Natural killer cell (primary cell): Measurements from ENCODE around the gene DNAH1. TPM values are rescaled to one million over a fixed set of nuclear protein-coding genes. Genes with fewer than 3 reads are reported as not detected.

Source experiments
- ATAC-seq, 3 donors: fragments of 150-1000 bp in 2 of 3; fragments of 200-7000 bp in 1 of 3; cut with Tn5 transposase; 1 replicate in 1 of 3; 2 replicates in 2 of 3; pipeline ENCODE4 v1.10.0; 2021; ENCODE audit warnings: mild to moderate bottlenecking in 2 of 3, moderate library complexity in 2 of 3
- DNase-seq, 2 donors: peaks; one replicate each; pipeline versions ENCODE4 v3.0.0 to v3.0.0-alpha.2; 2013 to 2021; ENCODE audit warnings: mixed read lengths in 1 of 2
- H3K27ac ChIP-seq: one replicate; pipeline ENCODE4 v1.5.1; 2013; ENCODE audit warnings: mild to moderate bottlenecking, low read length
- H3K27me3 ChIP-seq: one replicate; pipeline ENCODE4 v1.6.1; 2013; ENCODE audit warnings: low read length; ENCODE audit not compliant: control insufficient read depth, insufficient read depth
- H3K36me3 ChIP-seq: one replicate; pipeline ENCODE4 v1.6.1; 2013; ENCODE audit warnings: low read length; ENCODE audit not compliant: control insufficient read depth, insufficient read depth
- H3K4me1 ChIP-seq: one replicate; pipeline ENCODE4 v1.6.1; 2013; ENCODE audit warnings: low read length; ENCODE audit not compliant: control insufficient read depth, insufficient read depth
- H3K4me3 ChIP-seq: one replicate; pipeline ENCODE4 v1.5.1; 2013; ENCODE audit warnings: low read length
- H3K9me3 ChIP-seq: one replicate; pipeline ENCODE4 v1.6.1; 2013; ENCODE audit warnings: low read length; ENCODE audit not compliant: control insufficient read depth, insufficient read depth
- H3K27ac Mint-ChIP-seq, 2 donors: one replicate each; pipeline ENCODE4 v1.8.0; 2022; ENCODE audit warnings: mild to moderate bottlenecking in 2 of 2, mixed read lengths in 2 of 2, moderate library complexity in 1 of 2
- H3K27me3 Mint-ChIP-seq, 2 donors: one replicate each; pipeline ENCODE4 v1.8.0; 2022; ENCODE audit warnings: low read depth in 2 of 2, mixed read lengths in 2 of 2
- H3K36me3 Mint-ChIP-seq: one replicate; pipeline ENCODE4 v1.8.0; 2022; ENCODE audit warnings: mixed read lengths
- H3K4me1 Mint-ChIP-seq, 2 donors: one replicate each; pipeline ENCODE4 v1.8.0; 2022; ENCODE audit warnings: mixed read lengths in 2 of 2
- H3K4me3 Mint-ChIP-seq: one replicate; pipeline ENCODE4 v1.8.0; 2022; ENCODE audit warnings: mild to moderate bottlenecking, moderate library complexity, mixed read lengths
- H3K9me3 Mint-ChIP-seq, 2 donors: one replicate each; pipeline ENCODE4 v1.8.0; 2022; ENCODE audit warnings: mixed read lengths in 2 of 2
- CTCF ChIP-seq: fragments of 200-600 bp; IDR thresholded peaks from one replicate; pipeline ENCODE4 v1.8.0; 2022; ENCODE audit warnings: antibody characterized with exemption
- WGBS: methylation state at CpG from one replicate; pipeline ENCODE4 v1.1.7; 2013; ENCODE audit warnings: missing lambda C conversion rate; ENCODE audit not compliant: insufficient coverage; 5-methylcytosine and 5-hydroxymethylcytosine counted together
- intact Hi-C: fragments of 100-400 bp; cut with micrococcal nuclease; formaldehyde crosslinking; loops from one replicate; pipeline ENCODE4 v1.14.2; 2022
- total RNA-seq, 4 donors: library from RNA; stranded (reverse); fragments of 120-200 nt in 1 of 4; gene quantifications; one replicate each; pipeline versions ENCODE4 v1.2.3 to v1.2.4, GENCODE V29; 2013 to 2022

The DNAH1 gene
- total RNA-seq, 3 donors from 2014 or later (not counting 1 experiment from before 2014, with no cell fraction given): 72.3 to 81.7 (median 74.2) TPM

- intact Hi-C loops: no loop called here
- Mint-ChIP-seq H3K4me1 (peaks cover 6% of the 10 kb centered on the region in 2 donors), H3K36me3 (no peaks in the 10 kb centered on the region), H3K4me3 (no peak overlapping the region), H3K27me3 (no peaks in the 10 kb centered on the region), H3K27ac (no peak overlapping the region), H3K9me3 (no peaks in the 10 kb centered on the region)
- no peaks in the 10 kb centered on the region for H3K27me3 ChIP-seq
- H3K36me3 ChIP-seq: no peaks in the 10 kb centered on the region
- WGBS: 91% methylated on average over 16 of the region's 16 CpGs
- peaks cover 12% of the 10 kb centered on the region for H3K4me1 ChIP-seq
- no peaks in the 10 kb centered on the region for H3K9me3 ChIP-seq
- TF ChIP-seq CTCF: no peak
- H3K27ac ChIP-seq: no peak overlapping the region
- H3K4me3 ChIP-seq: no peak overlapping the region
- no peak for ATAC-seq
- no peak for DNase-seq
These were observed 126.5 kb downstream of the DNAH1 start for GRCh38 chr3:52442409-52443267.

- Mint-ChIP-seq H3K4me3 (no peak overlapping the region), H3K27ac (no peak overlapping the region), H3K4me1 (peaks cover 6% of the 10 kb centered on the region in 2 donors), H3K36me3 (no peaks in the 10 kb centered on the region), H3K9me3 (no peaks in the 10 kb centered on the region), H3K27me3 (no peaks in the 10 kb centered on the region)
- H3K4me3 ChIP-seq: no peak overlapping the region
- no peaks in the 10 kb centered on the region for H3K9me3 ChIP-seq
- WGBS: 92% methylated on average over 7 of the region's 8 CpGs
- intact Hi-C loops: no loop called here
- no peak overlapping the region for H3K27ac ChIP-seq
- H3K4me1 ChIP-seq: peaks cover 12% of the 10 kb centered on the region
- no peak for TF ChIP-seq CTCF
- DNase-seq: no peak
- H3K36me3 ChIP-seq: no peaks in the 10 kb centered on the region
- no peaks in the 10 kb centered on the region for H3K27me3 ChIP-seq
- ATAC-seq: no peak
These were observed 127.1 kb downstream of the DNAH1 start for GRCh38 chr3:52443268-52443610.

DNA sequence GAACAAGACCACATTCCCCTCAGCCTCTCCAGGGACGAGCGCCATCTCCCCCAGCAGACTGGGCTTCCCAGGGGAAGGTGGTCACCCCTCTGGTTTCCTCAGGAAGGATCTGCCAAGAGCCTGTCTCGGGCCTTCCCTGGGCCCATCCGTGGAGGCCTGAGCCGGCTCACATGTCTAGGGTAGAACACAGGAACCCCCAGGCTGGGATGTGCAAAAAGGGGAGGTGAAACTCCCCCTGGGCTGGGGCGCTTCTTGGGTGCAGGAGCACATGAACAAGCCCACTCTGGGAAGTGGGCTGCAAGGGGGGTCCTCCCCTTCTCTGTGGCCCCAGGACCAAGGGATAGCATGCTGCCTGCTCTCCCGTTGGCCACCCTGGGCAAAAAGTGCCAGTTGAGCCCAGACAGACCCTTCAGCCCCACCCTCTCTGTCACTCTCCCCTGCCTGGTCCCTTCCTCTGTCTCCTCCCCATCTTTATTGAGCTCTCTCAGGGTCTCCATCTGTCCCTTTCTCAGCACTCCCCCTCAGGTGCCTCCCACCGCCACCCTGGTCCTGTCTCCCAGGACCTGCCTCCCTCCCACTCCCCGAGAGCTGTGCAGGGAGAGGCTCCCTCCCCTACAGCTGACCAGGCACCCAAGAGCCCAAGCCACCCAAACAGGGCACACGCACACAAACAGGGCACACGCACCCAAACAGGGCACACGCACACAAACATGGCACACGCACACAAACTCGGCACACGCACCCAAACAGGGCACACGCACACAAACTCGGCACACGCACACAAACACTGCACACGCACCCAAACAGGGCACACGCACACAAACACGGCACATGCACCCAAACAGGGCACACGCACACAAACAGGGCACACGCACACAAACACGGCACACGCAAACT lies 127.9 kb downstream of the DNAH1 start:
- Mint-ChIP-seq H3K4me1 (peaks cover 6% of the 10 kb centered on the region in 2 donors), H3K9me3 (no peaks in the 10 kb centered on the region), H3K27me3 (no peaks in the 10 kb centered on the region), H3K36me3 (no peaks in the 10 kb centered on the region), H3K27ac (no peak overlapping the region), H3K4me3 (no peak overlapping the region)
- Histone ChIP-seq H3K4me1 (peaks cover 12% of the 10 kb centered on the region), H3K9me3 (no peaks in the 10 kb centered on the region), H3K27ac (no peak overlapping the region), H3K36me3 (no peaks in the 10 kb centered on the region), H3K27me3 (no peaks in the 10 kb centered on the region), H3K4me3 (no peak overlapping the region)
- intact Hi-C loops: no loop called here
- 88% methylated on average over 25 of the region's 25 CpGs for WGBS
- DNase-seq (no peak), ATAC-seq (no peak)
- TF ChIP-seq CTCF: no peak
